ENCODE measurements around the gene GKN1.

DNA sequence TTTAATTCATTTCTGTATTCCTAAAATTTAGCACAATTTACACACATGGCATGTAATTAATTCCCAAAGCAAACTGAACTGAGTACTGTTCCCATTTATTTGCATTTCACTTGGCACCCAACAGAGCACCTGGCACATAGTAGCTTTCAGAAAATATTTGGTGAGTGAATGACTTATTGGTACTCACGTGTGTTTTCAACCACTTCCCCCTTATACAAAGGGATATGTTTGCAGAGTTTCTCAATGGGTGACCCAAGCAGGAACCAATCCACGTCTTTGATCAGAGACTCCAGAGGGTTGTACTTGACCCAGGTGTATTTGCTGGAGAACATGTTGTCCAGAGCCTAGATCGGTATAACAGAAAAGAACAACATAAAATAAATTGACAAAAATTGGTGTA is 28.3 kb upstream of the GKN1 start:
- no peak for TF ChIP-seq TAF1 (IDR thresholded peaks at IDR 0.05; ENCODE audit: borderline replicate concordance, low read depth, low read length)
- no peak for TF ChIP-seq POLR2AphosphoS5 (IDR thresholded peaks at IDR 0.05; ENCODE audit: low read depth, low read length)
- TF ChIP-seq POLR2A (IDR thresholded peaks at IDR 0.05; ENCODE audit: low read depth, low read length): no peak
